GM12892 (cell line): Measurements from ENCODE around the gene LDB3.

Experiments
- POLR2A ChIP-seq: IDR thresholded peaks from 2 replicates; pipeline ENCODE4 v1.6.1; 2011; ENCODE audit warnings: low read depth, low read length, control low read depth
- POLR2AphosphoS5 ChIP-seq: IDR thresholded peaks from 2 replicates; pipeline ENCODE4 v1.6.1; 2011; ENCODE audit warnings: low read depth, low read length, control low read depth
- TAF1 ChIP-seq: IDR thresholded peaks from 2 replicates; pipeline ENCODE4 v1.6.1; 2011; ENCODE audit warnings: low read depth, mild to moderate bottlenecking, control low read depth, low read length, borderline replicate concordance

- no peak for TF ChIP-seq TAF1
- no peak for TF ChIP-seq POLR2A
- no peak for TF ChIP-seq POLR2AphosphoS5
These were observed 90.9 kb downstream of the LDB3 start for GRCh38 chr10:86759073-86759672.
